K562 (cell line): ENCODE measurements around the gene HEBP1. TPM values are rescaled to one million over a fixed set of nuclear protein-coding genes. Genes with fewer than 3 reads are reported as not detected.

Experiments
- CEBPB ChIP-seq: fragments of 450-650 bp; IDR thresholded peaks from 2 replicates; pipeline ENCODE4 v1.6.1; 2016; ENCODE audit warnings: missing genetic modification characterization, missing compliant biosample characterization
- CHD7 ChIP-seq: fragments of 200-600 bp; sonication (generic); IDR thresholded peaks from one replicate; pipeline ENCODE4 v1.6.1; 2012; ENCODE audit warnings: mild to moderate bottlenecking, low read depth, low read length, inconsistent platforms
- DPF2 ChIP-seq: fragments of 450-650 bp; IDR thresholded peaks from 2 replicates; pipeline ENCODE4 v1.6.1; 2016
- FUS ChIP-seq: fragments of 200-400 bp; formaldehyde crosslinking; optimal IDR thresholded peaks from 2 replicates; pipeline ENCODE3; 2017; ENCODE audit warnings: low read depth, low read length
- GATAD2B ChIP-seq: fragments of 450-650 bp; IDR thresholded peaks from 2 replicates; pipeline ENCODE4 v1.6.1; 2017; ENCODE audit warnings: mild to moderate bottlenecking, borderline replicate concordance
- MAFK ChIP-seq: IDR thresholded peaks from 2 replicates; pipeline ENCODE4 v1.6.1; 2011; ENCODE audit warnings: low read length, improper control_type of control experiment
- MAZ ChIP-seq, 2 experiments: fragments of 450-650 bp in 1 of 2; sonication (generic) in 1 of 2; formaldehyde crosslinking; IDR thresholded peaks in 1 of 2; conservative IDR thresholded peaks in 1 of 2; 2 replicates each; pipeline versions ENCODE4 v1.4.0 to v1.5.0; 2020; ENCODE audit warnings: mild to moderate bottlenecking in 1 of 2, missing genetic modification reagents in 1 of 2
- PRPF4 ChIP-seq: fragments of 200-400 bp; formaldehyde crosslinking; IDR thresholded peaks from one replicate; pipeline ENCODE4 v1.6.1; 2017; ENCODE audit warnings: low read length, low read depth, mild to moderate bottlenecking; ENCODE audit not compliant: insufficient read depth, poor library complexity, severe bottlenecking
- PTTG1 ChIP-seq: fragments of 450-650 bp; IDR thresholded peaks from 2 replicates; pipeline ENCODE4 v1.6.1; 2016; ENCODE audit warnings: low read depth, mild to moderate bottlenecking, missing genetic modification characterization, missing compliant biosample characterization
- RBFOX2 ChIP-seq: fragments of 200-400 bp; formaldehyde crosslinking; IDR thresholded peaks from 2 replicates; pipeline ENCODE4 v1.6.1; 2017; ENCODE audit warnings: low read depth, mild to moderate bottlenecking, low read length, moderate library complexity
- RFX7 ChIP-seq: fragments of 250-450 bp; sonication (Bioruptor Pico); IDR thresholded peaks from 2 replicates; pipeline ENCODE4 v1.5.1; 2021; ENCODE audit warnings: mild to moderate bottlenecking
- THRAP3 ChIP-seq: fragments of 450-650 bp; IDR thresholded peaks from 2 replicates; pipeline ENCODE4 v1.6.1; 2016; ENCODE audit warnings: mild to moderate bottlenecking, inconsistent platforms, borderline replicate concordance
- ZNF140 ChIP-seq: fragments of 250-450 bp; sonication (Bioruptor Pico); IDR thresholded peaks from 2 replicates; pipeline ENCODE4 v1.8.0; 2021; ENCODE audit warnings: moderate library complexity, mild to moderate bottlenecking, inconsistent platforms
- polyA plus RNA-seq, 8 experiments: library from polyadenylated mRNA; depleted of rRNA in 4 of 8; stranded (reverse) in 5 of 8; unstranded in 3 of 8; fragments of >200 nt; fragmentation: Nextera tagmentation in 2 of 8; fragmentation: Illumina TruSeq in 1 of 8; extraction: Ambion mirVana in 2 of 8; extraction: Trizol in 1 of 8; gene quantifications; 2 replicates each; pipeline versions ENCODE4 v1.2.1 to v1.2.3, GENCODE V29; 2011 to 2014; ENCODE audit warnings: inconsistent platforms in 1 of 8, missing spikeins in 1 of 8
- total RNA-seq, 7 experiments: library from RNA; depleted of rRNA in 6 of 7; stranded (reverse); fragments of >200 nt in 6 of 7; fragmentation: Illumina TruSeq in 2 of 7; extraction: Trizol in 2 of 7; gene quantifications; 2 replicates each; pipeline versions ENCODE4 v1.2.1 to v1.2.3, GENCODE V29; 2011 to 2021; ENCODE audit warnings: low replicate concordance in 1 of 7
- TF ChIP-seq, protein P1 (sequence below): fragments of 250-450 bp; sonication (Bioruptor Pico); IDR thresholded peaks from 2 replicates; pipeline ENCODE4 v1.9.0; 2021; ENCODE audit warnings: mild to moderate bottlenecking

The HEBP1 gene
- total and polyA plus RNA-seq, 9 of the 15 experiments (the other 6 are each of a cell fraction or from before 2014, with no cell fraction given): 1.1 to 10.1 (median 2.4) TPM

DNA sequence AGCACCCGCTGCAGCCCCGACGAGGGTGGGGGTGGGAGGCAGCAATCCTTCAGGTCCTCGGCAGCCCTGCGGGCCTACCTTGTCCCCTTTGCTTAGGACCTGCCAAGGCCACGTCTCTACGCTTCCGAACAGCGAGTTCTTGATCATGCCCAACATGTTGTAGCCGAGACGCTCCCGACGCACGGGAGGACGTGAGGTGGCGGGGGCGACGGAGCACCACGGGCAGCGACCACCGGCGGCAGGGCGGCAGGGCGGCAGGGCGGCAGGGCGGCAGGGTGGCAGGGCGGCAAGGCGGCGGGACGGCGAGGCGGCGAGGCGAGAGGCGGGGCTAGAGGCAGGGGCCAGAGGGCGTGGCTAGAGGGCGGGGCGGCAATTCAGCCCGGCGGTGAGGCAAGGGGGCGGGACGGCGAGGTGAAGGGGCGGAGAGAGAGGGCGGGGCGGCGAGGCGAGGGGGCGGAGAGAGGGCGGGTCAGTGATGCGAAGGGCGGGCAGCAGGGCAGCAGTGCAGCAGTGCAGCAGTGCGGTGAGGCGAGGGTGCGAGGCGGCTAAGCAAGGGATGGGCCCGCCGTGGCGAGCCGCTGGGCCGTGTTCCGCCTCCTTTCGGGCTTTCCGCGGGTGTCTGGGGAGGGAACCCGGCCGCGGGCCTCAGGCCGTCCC, at the start of gene HEBP1 (continued):
- TF ChIP-seq MAZ (CRISPR knock-in tag; conservative IDR thresholded peaks at IDR 0.05 in 1 of 2, IDR thresholded peaks at IDR 0.05 in 1 of 2) (0 out of 4 replicates have a peak, but pooled peaks of 1 of the 2 experiments have one; percentile 46), RBFOX2 (peak; percentile 50), DPF2 (no peak), THRAP3 (no peak), CEBPB (tag) (no peak), CHD7 (no peak), GATAD2B (no peak), PRPF4 (no peak), PTTG1 (no peak), RFX7 (CRISPR knock-in tag) (no peak), MAFK (no peak), FUS (no peak), ZNF140 (CRISPR knock-in tag) (no peak)
- TF ChIP-seq, protein P1, sequence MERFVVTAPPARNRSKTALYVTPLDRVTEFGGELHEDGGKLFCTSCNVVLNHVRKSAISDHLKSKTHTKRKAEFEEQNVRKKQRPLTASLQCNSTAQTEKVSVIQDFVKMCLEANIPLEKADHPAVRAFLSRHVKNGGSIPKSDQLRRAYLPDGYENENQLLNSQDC: no peak
